GM18505 (cell line): ENCODE data around the gene OR56B1.
"Not testable (repeated sequence)": the region's sequence is repeated elsewhere in the genome, so short reads cannot be mapped to it uniquely, and the experiment has no call there.

ENCODE experiments used
- ATAC-seq: cut with Tn5 transposase; IDR thresholded peaks from one replicate; pipeline ENCODE4 v1.9.1; 2021; ENCODE audit not compliant: unreplicated experiment
- POLR2A ChIP-seq: IDR thresholded peaks from 4 replicates; pipeline ENCODE4 v1.6.1; 2011; ENCODE audit warnings: borderline replicate concordance; ENCODE audit not compliant: insufficient read depth, insufficient read length; ENCODE audit errors: extremely low read depth

Gene OR56B1

GRCh38 chr11:5705688-5706087 is 30.6 kb upstream of the OR56B1 start:
- no peak for TF ChIP-seq POLR2A
- no peak for ATAC-seq

- ATAC-seq: no peak
- no peak for TF ChIP-seq POLR2A
Observed at GRCh38 chr11:5712507-5712906, 23.7 kb upstream of the OR56B1 start.

DNA sequence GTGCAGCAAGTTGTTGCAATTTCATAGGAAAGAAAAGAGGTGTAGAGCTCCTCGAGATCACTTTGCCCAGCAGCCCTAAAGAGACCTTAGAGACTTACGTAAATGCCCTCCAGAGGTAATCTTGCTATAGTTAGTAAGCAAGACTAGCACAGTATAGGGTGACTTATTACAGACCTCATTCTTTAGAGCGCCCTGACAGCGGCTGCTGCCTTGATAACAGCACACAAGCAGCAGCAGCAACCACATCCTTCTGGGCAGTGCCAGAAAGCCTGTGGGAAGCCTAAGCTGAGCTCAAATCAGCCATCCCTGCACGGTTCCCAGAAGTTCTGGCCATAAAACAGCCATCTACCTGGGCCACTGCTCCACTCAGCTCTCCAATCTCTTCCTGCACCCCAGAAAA is 22.6 kb upstream of the OR56B1 start:
- TF ChIP-seq POLR2A: no peak
- no peak for ATAC-seq

GRCh38 chr11:5716518-5716917 is 19.7 kb upstream of the OR56B1 start:
- ATAC-seq: not testable (repeated sequence)

GRCh38 chr11:5719703-5720495 is 16.3 kb upstream of the OR56B1 start:
- TF ChIP-seq POLR2A: no peak
- no peak for ATAC-seq

DNA sequence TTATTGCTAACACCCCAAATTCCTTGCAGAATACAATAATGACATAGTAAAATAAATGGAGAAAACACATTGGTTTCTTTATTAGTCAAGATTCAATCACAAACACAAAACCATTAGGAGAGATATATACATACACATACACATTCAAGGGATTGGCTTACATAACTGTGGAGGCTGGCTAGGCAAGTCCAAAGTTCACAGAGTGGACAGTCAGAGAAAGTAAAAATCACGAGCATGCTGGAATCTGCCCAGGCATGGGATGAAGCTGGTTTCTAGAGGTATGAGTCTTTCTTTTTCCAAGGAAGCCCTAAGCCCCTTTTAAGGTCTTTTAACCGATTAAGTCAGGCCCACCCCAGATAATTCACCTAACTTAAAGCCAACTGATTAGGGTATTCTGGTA is 13.6 kb upstream of the OR56B1 start:
- TF ChIP-seq POLR2A: no peak
- no peak for ATAC-seq

DNA sequence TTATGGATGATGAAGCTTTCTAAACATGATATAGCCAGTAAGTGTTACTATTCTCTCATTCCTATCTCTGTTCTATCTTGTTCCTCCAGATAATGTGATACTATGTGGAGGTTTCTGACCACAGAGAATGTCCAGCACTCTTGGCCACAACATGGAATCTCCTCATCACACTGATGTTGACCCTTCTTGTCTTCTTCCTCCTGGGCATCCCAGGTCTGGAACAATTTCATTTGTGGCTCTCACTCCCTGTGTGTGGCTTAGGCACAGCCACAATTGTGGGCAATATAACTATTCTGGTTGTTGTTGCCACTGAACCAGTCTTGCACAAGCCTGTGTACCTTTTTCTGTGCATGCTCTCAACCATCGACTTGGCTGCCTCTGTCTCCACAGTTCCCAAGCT is 9.9 kb upstream of the OR56B1 start:
- no peak for ATAC-seq

DNA sequence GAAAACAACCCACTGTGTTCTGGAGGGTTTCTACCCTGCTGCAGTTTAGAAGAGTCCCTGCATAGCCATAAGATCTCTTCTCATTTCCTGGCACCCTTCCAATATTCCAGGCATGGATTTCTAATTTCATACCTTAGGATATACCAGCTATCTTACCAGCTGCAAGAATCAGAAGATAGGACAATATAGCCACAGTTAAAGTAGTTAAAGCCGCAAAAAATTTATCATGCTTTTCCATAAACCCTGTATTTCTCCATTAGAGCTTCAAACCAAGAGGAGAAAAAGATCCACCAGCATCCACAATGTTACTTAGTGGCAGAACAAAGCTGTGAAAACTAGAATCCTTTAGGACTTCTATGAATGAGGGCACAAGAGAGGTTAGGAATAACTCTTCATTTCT is 8.6 kb upstream of the OR56B1 start:
- no peak for ATAC-seq
- TF ChIP-seq POLR2A: no peak

More for the DNA sequence above, 9.9 kb upstream of the OR56B1 start:
- TF ChIP-seq POLR2A: no peak

GRCh38 chr11:5737091-5737490 is 843 bp downstream of the OR56B1 start:
- no peak for TF ChIP-seq POLR2A
- no peak for ATAC-seq

DNA sequence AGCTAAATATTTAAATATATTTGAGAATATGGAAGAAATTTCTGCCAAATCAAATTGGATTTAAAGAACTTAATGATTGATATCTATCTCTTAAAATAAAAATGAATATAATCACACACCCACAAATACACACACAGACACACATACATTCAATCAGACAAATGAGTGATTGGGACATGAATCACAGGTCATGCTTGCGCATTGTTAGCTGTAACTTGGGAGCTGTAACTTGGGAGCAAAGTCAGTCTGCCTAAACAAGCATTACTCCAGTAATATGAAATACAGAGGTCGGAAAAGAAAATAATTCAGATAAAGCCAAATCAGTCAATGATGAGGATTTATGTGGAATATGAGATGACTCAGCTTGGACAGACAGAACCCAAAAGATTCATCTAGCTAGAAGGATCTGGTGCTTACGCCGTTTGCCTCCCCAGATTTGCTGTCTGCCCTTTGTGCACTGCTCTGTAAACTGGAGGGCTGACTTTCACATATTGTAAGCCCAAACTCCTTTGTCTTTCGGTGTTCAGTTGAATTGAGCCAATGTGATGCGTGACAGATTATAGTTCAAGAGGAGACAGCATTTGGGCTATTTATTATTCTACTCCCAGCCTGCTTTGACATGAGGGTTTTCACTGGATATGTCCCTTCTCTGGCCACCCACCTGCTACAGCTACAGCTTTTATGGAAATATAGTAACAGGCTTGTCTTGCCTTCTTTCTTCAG is 1.6 kb downstream of the OR56B1 start:
- ATAC-seq: no peak
- no peak for TF ChIP-seq POLR2A

GRCh38 chr11:5738431-5738830 is 2.2 kb downstream of the OR56B1 start:
- no peak for TF ChIP-seq POLR2A
- no peak for ATAC-seq

GRCh38 chr11:5746614-5747013 is 10.4 kb downstream of the OR56B1 start:
- ATAC-seq: no peak
- no peak for TF ChIP-seq POLR2A

DNA sequence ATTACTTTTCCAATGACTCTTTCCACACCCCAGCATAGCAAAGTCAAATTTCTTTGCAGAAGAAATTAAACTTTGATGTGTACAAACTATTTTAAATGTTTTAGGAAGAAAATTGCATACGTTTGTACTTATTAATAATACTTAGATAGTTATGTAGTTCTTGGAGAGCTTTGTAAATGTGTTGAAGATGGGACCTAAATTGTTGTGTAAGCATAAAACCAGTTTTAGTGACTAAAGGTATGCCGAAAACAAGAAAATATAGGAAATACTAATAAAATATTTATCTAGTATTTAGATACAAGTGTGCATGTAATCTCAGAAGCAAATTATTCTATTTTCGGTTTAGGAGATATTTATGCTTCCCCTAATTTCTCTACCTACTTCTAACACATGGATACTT is 13.6 kb downstream of the OR56B1 start:
- ATAC-seq: no peak
- no peak for TF ChIP-seq POLR2A

- no peak for TF ChIP-seq POLR2A
- ATAC-seq: no peak
Observed at GRCh38 chr11:5753943-5754342, 17.7 kb downstream of the OR56B1 start, which contains the start of gene OR52N4. Gene OR52N4 (plus strand): TSS chr11:5754243. CDS start chr11:5754741, 498 bp downstream.

GRCh38 chr11:5767056-5767455 is 30.8 kb downstream of the OR56B1 start:
- no peak for ATAC-seq
- TF ChIP-seq POLR2A: no peak

DNA sequence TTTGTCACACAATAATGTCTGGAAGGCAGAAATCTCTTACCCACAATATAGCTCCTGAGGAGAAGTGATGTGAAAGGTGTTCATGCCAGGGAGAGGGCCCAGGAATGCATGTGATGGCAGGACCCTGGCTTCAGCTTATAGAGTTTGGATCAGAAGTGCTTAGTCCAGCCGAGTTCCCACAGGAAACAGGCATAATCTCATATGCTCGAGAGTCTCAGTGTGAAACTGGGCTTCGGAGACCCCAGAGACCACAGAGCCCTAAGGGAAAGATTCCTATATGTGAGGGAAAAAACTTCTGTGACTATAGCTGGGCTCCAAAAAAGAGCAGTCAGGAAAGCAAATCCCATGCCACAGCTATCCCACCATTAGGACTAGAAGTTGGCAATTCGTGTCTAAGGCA is 47.0 kb downstream of the OR56B1 start, which contains the start of gene OR52N5:
TSS of gene OR52N5 (minus strand) at position 101 of the 400 bp plus-strand sequence. CDS start 4,721 bp downstream, outside the sequence.
- TF ChIP-seq POLR2A: no peak
- ATAC-seq: no peak
